HS-5 (cell line): Measurements from ENCODE around the gene SLC6A19.

ENCODE experiments used
- DNase-seq: peaks from one replicate; pipeline ENCODE4 v3.0.0-alpha.2; 2012; ENCODE audit warnings: low read depth

SLC6A19 gene

GRCh38 chr5:1195916-1196315 lies 5.5 kb upstream of the SLC6A19 start:
- no peak for DNase-seq

- no peak for DNase-seq
These were observed 4.8 kb upstream of the SLC6A19 start for GRCh38 chr5:1196562-1196961.

GRCh38 chr5:1197876-1198666 lies 3.3 kb upstream of the SLC6A19 start:
- DNase-seq = no peak

- no peak for DNase-seq
These were observed 2.1 kb upstream of the SLC6A19 start for GRCh38 chr5:1199340-1199648.

- DNase-seq = no peak
These were observed 1.5 kb upstream of the SLC6A19 start for GRCh38 chr5:1199649-1200494.

GRCh38 chr5:1200495-1201326 lies 684 bp upstream of the SLC6A19 start:
- no peak for DNase-seq

- no peak for DNase-seq
These were observed 817 bp downstream of the SLC6A19 start for GRCh38 chr5:1202026-1202797.

- no peak for DNase-seq
These were observed 1.4 kb downstream of the SLC6A19 start for GRCh38 chr5:1202798-1203185.

GRCh38 chr5:1203311-1203967 lies 2.0 kb downstream of the SLC6A19 start:
- no peak for DNase-seq

- no peak for DNase-seq
These were observed 2.7 kb downstream of the SLC6A19 start for GRCh38 chr5:1203968-1204692.

GRCh38 chr5:1204693-1205242 lies 3.4 kb downstream of the SLC6A19 start:
- DNase-seq = no peak

GRCh38 chr5:1205255-1206180 lies 4.1 kb downstream of the SLC6A19 start:
- no peak for DNase-seq

GRCh38 chr5:1206521-1207412 lies 5.4 kb downstream of the SLC6A19 start:
- no peak for DNase-seq

GRCh38 chr5:1207555-1207954 lies 6.2 kb downstream of the SLC6A19 start:
- DNase-seq = no peak

- no peak for DNase-seq
These were observed 6.9 kb downstream of the SLC6A19 start for GRCh38 chr5:1208221-1208742.

GRCh38 chr5:1208743-1209488 lies 7.5 kb downstream of the SLC6A19 start:
- DNase-seq = no peak

GRCh38 chr5:1209489-1209852 lies 8.1 kb downstream of the SLC6A19 start:
- no peak for DNase-seq
